MM.1S (cell line): Measurements from ENCODE around the gene PDE11A.

ENCODE experiments used
- EZH2 ChIP-seq: fragments of 300-600 bp; sonication (generic); optimal IDR thresholded peaks from 2 replicates; pipeline ENCODE3; 2017; ENCODE audit warnings: low read depth, mild to moderate bottlenecking, antibody characterized with exemption, low read length, mixed read lengths
- TF ChIP-seq, protein P1 (sequence below): fragments of 300-600 bp; sonication (generic); IDR thresholded peaks from 2 replicates; pipeline ENCODE4 v1.5.1; 2016; ENCODE audit warnings: antibody characterized with exemption, low read length, mixed read lengths

GRCh38 chr2:177596866-177597265 is 475.7 kb downstream of the PDE11A start:
- TF ChIP-seq, protein P1, sequence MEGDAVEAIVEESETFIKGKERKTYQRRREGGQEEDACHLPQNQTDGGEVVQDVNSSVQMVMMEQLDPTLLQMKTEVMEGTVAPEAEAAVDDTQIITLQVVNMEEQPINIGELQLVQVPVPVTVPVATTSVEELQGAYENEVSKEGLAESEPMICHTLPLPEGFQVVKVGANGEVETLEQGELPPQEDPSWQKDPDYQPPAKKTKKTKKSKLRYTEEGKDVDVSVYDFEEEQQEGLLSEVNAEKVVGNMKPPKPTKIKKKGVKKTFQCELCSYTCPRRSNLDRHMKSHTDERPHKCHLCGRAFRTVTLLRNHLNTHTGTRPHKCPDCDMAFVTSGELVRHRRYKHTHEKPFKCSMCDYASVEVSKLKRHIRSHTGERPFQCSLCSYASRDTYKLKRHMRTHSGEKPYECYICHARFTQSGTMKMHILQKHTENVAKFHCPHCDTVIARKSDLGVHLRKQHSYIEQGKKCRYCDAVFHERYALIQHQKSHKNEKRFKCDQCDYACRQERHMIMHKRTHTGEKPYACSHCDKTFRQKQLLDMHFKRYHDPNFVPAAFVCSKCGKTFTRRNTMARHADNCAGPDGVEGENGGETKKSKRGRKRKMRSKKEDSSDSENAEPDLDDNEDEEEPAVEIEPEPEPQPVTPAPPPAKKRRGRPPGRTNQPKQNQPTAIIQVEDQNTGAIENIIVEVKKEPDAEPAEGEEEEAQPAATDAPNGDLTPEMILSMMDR, result no peak
- TF ChIP-seq EZH2, result no peak
